Measurements from ENCODE around the gene CGNL1. TPM values are rescaled to one million over a fixed set of nuclear protein-coding genes. Genes with fewer than 3 reads are reported as not detected.

The CGNL1 gene
- total RNA-seq, 1 experiment from 2014 or later, result 3.3 TPM

DNA sequence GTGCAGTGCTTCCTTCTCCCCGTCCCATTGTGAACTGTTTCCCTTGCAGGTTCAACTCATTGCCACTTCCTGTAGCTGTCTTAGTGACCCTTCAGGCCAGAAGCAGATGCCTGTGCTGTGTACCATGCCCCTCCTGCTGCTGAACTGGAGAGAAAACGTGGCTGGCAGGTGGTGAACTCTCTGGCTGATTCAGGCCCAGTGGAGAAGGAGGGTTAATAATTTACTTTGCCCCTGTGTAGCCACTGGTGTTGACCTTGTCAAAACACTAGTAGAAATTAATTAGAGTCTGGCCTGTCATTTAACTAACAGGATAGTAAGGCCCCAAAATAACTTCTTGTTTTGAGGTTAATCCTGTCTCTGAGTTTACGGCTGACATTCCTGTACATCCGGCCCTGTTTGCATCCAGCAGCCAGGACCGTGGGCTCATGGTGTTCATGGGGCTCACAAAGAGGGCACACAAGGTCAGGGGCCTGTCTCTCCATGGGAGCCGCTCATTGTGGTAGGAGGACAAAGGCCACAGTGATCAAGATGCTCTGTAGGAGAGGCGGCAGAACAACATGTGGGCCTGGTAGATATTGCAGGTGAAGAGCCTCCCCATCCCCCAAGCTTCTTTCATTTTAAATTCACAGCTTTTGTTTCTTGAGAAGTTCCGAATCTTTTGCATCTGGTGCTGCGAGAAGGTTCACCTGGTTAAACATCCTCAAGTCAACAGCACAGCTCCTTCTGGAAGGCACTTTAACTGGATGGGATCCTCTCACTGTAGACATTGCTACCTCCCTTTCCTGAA is 101.6 kb downstream of the CGNL1 start:
- BruUV-seq (replicated peaks), result no TSS peak
- H3K27me3 Mint-ChIP-seq (ENCODE audit: unreplicated experiment), result no peaks in the 10 kb centered on the region
- TF ChIP-seq, protein P1, sequence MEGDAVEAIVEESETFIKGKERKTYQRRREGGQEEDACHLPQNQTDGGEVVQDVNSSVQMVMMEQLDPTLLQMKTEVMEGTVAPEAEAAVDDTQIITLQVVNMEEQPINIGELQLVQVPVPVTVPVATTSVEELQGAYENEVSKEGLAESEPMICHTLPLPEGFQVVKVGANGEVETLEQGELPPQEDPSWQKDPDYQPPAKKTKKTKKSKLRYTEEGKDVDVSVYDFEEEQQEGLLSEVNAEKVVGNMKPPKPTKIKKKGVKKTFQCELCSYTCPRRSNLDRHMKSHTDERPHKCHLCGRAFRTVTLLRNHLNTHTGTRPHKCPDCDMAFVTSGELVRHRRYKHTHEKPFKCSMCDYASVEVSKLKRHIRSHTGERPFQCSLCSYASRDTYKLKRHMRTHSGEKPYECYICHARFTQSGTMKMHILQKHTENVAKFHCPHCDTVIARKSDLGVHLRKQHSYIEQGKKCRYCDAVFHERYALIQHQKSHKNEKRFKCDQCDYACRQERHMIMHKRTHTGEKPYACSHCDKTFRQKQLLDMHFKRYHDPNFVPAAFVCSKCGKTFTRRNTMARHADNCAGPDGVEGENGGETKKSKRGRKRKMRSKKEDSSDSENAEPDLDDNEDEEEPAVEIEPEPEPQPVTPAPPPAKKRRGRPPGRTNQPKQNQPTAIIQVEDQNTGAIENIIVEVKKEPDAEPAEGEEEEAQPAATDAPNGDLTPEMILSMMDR (IDR thresholded peaks at IDR 0.05; ENCODE audit: unreplicated experiment), result no peak
- H3K4me1 Mint-ChIP-seq (ENCODE audit: low read depth, unreplicated experiment), result peaks cover 57% of the 10 kb centered on the region
- intact Hi-C loops (cut with micrococcal nuclease; ENCODE audit: unreplicated experiment), result no loop called here
- H3K9me3 Mint-ChIP-seq (ENCODE audit: low read depth, unreplicated experiment), result no peaks in the 10 kb centered on the region
- peaks cover 6% of the 10 kb centered on the region for H3K36me3 Mint-ChIP-seq (ENCODE audit: insufficient read depth, unreplicated experiment)
- DNase-seq, result peak; percentile 58
- H3K27ac Mint-ChIP-seq (ENCODE audit: unreplicated experiment), result peak overlapping the region; percentile 52
- CTCF ChIA-PET, result interaction anchor here (0.7 to 1.5 kb wide), 2 partner anchors 42 to 50 kb away, joined by 3 to 5 read pairs; no protein-coding TSS in a partner anchor
- no peak overlapping the region for H3K4me3 Mint-ChIP-seq (ENCODE audit: low read depth, unreplicated experiment)

DNA sequence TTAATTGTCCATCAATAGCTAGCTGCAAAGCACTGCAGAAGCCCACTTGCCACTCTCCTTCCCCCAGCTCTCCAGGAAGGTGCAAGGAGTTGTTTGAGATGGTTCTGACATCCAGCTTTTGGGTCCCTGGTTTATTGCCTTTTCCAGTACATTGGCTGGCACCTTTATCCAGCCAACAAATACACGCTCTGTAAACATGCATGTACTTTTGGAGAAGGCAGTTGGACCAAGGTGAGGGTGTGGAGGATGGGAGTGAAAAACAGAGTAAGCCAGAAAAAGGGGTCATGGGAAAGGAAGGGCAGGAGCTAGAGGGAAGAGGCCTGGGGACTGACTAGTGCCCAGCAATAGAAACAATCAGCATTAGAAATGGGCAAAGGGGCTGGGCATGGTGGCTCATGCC is 102.7 kb downstream of the CGNL1 start:
- H3K36me3 Mint-ChIP-seq (ENCODE audit: insufficient read depth, unreplicated experiment), result peaks cover 6% of the 10 kb centered on the region
- H3K27me3 Mint-ChIP-seq (ENCODE audit: unreplicated experiment), result no peaks in the 10 kb centered on the region
- TF ChIP-seq, protein P1 (IDR thresholded peaks at IDR 0.05; ENCODE audit: unreplicated experiment), result no peak
- DNase-seq, result no peak
- CTCF ChIA-PET, result no interaction called here
- peaks cover 57% of the 10 kb centered on the region for H3K4me1 Mint-ChIP-seq (ENCODE audit: low read depth, unreplicated experiment)
- no peak overlapping the region for H3K27ac Mint-ChIP-seq (ENCODE audit: unreplicated experiment)
- no TSS peak for BruUV-seq (replicated peaks)
- no peaks in the 10 kb centered on the region for H3K9me3 Mint-ChIP-seq (ENCODE audit: low read depth, unreplicated experiment)
- intact Hi-C loops (cut with micrococcal nuclease; ENCODE audit: unreplicated experiment), result no loop called here
- H3K4me3 Mint-ChIP-seq (ENCODE audit: low read depth, unreplicated experiment), result no peak overlapping the region

DNA sequence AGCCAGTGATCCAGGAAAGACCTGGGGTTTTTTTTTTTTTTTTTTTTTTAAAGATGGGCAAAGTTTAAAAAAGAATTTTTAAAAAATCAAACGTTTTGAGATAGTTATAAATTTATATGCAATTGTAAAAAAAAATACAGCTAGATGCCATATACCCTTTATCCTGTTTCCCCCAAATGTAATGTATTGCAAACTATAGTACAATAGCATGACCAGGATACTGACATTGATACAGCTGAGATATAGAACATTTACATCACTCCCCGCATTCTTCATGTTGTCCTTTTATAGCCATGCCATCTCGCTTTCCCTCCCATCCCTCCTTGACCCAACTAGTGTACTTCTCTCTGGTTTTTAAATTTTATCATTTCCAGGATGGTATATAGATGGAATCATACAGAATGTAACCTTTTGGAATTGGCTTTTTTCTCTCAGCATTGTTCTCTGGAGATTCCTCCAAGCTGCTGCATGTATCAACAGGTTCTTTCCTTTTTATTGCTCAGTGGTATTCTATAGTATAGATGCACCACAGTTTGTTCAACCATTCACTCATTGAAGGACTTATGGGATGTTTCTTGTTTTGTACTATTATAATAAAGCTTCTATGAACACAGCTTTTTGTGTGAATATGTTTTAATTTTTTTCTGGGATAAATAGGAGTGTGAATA is 104.9 kb downstream of the CGNL1 start:
- no peaks in the 10 kb centered on the region for H3K27me3 Mint-ChIP-seq (ENCODE audit: unreplicated experiment)
- no TSS peak for BruUV-seq (replicated peaks)
- peaks cover 6% of the 10 kb centered on the region for H3K36me3 Mint-ChIP-seq (ENCODE audit: insufficient read depth, unreplicated experiment)
- TF ChIP-seq, protein P1 (IDR thresholded peaks at IDR 0.05; ENCODE audit: unreplicated experiment), result no peak
- intact Hi-C loops (cut with micrococcal nuclease; ENCODE audit: unreplicated experiment), result no loop called here
- CTCF ChIA-PET, result interaction anchor here (0.5 to 0.6 kb wide), 2 partner anchors 45 to 1020 kb away, joined by 3 to 4 read pairs; no protein-coding TSS in a partner anchor
- H3K27ac Mint-ChIP-seq (ENCODE audit: unreplicated experiment), result no peak overlapping the region
- no peak for DNase-seq
- no peaks in the 10 kb centered on the region for H3K9me3 Mint-ChIP-seq (ENCODE audit: low read depth, unreplicated experiment)
- no peak overlapping the region for H3K4me3 Mint-ChIP-seq (ENCODE audit: low read depth, unreplicated experiment)
- H3K4me1 Mint-ChIP-seq (ENCODE audit: low read depth, unreplicated experiment), result peaks cover 55% of the 10 kb centered on the region

DNA sequence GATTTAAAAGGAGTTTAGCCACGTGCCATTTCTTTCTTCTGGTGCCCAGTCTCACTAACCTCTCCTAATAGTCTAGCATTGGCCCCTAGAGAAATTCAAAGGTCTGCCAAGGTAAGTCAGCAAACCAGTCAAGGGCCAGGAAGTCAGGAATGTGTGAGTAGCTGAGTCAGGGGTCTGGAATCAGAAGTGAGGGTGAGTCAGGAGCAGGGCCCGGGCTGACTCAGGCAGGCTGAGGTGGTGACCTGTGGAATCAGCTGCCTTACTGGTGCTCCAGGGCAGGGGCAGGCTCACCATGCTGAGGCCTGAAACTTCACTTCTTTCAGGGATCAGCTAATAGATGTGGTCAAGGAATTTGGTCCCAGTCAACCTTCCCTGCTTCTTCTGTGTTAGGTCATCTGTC is 109.6 kb downstream of the CGNL1 start:
- Mint-ChIP-seq H3K36me3 (ENCODE audit: insufficient read depth, unreplicated experiment) (peaks cover 7% of the 10 kb centered on the region), H3K27ac (ENCODE audit: unreplicated experiment) (peak overlapping the region; percentile 87), H3K4me1 (ENCODE audit: low read depth, unreplicated experiment) (peaks cover 26% of the 10 kb centered on the region), H3K27me3 (ENCODE audit: unreplicated experiment) (no peaks in the 10 kb centered on the region), H3K9me3 (ENCODE audit: low read depth, unreplicated experiment) (no peaks in the 10 kb centered on the region), H3K4me3 (ENCODE audit: low read depth, unreplicated experiment) (peak overlapping the region; percentile 29)
- BruUV-seq (replicated peaks), result no TSS peak
- TF ChIP-seq, protein P1 (IDR thresholded peaks at IDR 0.05; ENCODE audit: unreplicated experiment), result no peak
- DNase-seq, result peak; percentile 88
- CTCF ChIA-PET, result interaction anchor here (0.7 to 2.4 kb wide), 4 partner anchors 20 to 44 kb away, joined by 3 to 14 read pairs (median 8); no protein-coding TSS in a partner anchor
- intact Hi-C loops (cut with micrococcal nuclease; ENCODE audit: unreplicated experiment), result no loop called here
